Fibroblast of lung (primary cell): ENCODE data around the gene RNLS. TPM values are rescaled to one million over a fixed set of nuclear protein-coding genes. Genes with fewer than 3 reads are reported as not detected.
A peak's percentile ranks its signal among the peaks of the same experiment; 100 is the strongest.

Experiments
- DNase-seq, 2 donors: peaks; one replicate each; pipeline versions ENCODE4 v3.0.0 to v3.0.0-alpha.2; 2010; ENCODE audit warnings: low read depth in 2 of 2
- H2AFZ ChIP-seq: 2 replicates; pipeline ENCODE4 v1.5.1; 2012; ENCODE audit warnings: low read length, control low read depth, inconsistent platforms
- H3K27ac ChIP-seq: 2 replicates; pipeline ENCODE4 v1.5.1; 2011; ENCODE audit warnings: low read length, control low read depth; ENCODE audit not compliant: insufficient read depth
- H3K27me3 ChIP-seq: 2 replicates; pipeline ENCODE4 v1.5.1; 2011; ENCODE audit warnings: mild to moderate bottlenecking, low read length; ENCODE audit not compliant: control insufficient read depth, insufficient read depth
- H3K36me3 ChIP-seq: 2 replicates; pipeline ENCODE4 v1.5.1; 2011; ENCODE audit warnings: low read length; ENCODE audit not compliant: control insufficient read depth, insufficient read depth
- H3K4me1 ChIP-seq: 2 replicates; pipeline ENCODE4 v1.5.1; 2011; ENCODE audit warnings: low read length; ENCODE audit not compliant: control insufficient read depth, insufficient read depth; ENCODE audit errors: extremely low read depth
- H3K4me2 ChIP-seq: 2 replicates; pipeline ENCODE4 v1.5.1; 2011; ENCODE audit warnings: low read length, control low read depth; ENCODE audit not compliant: insufficient read depth; ENCODE audit errors: extremely low read depth
- H3K4me3 ChIP-seq, 4 experiments: fragments of 200-600 bp in 1 of 4; sonication (generic) in 1 of 4; replicated peaks in 1 of 4; 2 replicates each; pipeline ENCODE4 v1.5.1; 2011 to 2016; ENCODE audit warnings: low read length in 4 of 4, low read depth in 3 of 4, mild to moderate bottlenecking in 3 of 4, control low read depth in 2 of 4, inconsistent platforms in 1 of 4, mixed read lengths in 1 of 4; ENCODE audit not compliant: insufficient read depth in 1 of 4; ENCODE audit errors: control extremely low read depth in 1 of 4
- H3K79me2 ChIP-seq: 2 replicates; pipeline ENCODE4 v1.5.1; 2012; ENCODE audit warnings: mild to moderate bottlenecking, low read length, inconsistent platforms; ENCODE audit not compliant: control insufficient read depth, insufficient read depth
- H3K9ac ChIP-seq: 2 replicates; pipeline ENCODE4 v1.5.1; 2011; ENCODE audit warnings: mild to moderate bottlenecking, low read length, control low read depth; ENCODE audit not compliant: insufficient read depth
- H3K9me3 ChIP-seq: 2 replicates; pipeline ENCODE4 v1.5.1; 2012; ENCODE audit warnings: low read depth, low read length; ENCODE audit not compliant: control insufficient read depth, insufficient read depth
- H4K20me1 ChIP-seq: 2 replicates; pipeline ENCODE4 v1.5.1; 2011; ENCODE audit warnings: low read length; ENCODE audit not compliant: control insufficient read depth, insufficient read depth; ENCODE audit errors: extremely low read depth
- CTCF ChIP-seq, 2 donors: IDR thresholded peaks in 1 of 2; conservative IDR thresholded peaks in 1 of 2; 1 replicate in 1 of 2; 2 replicates in 1 of 2; pipeline ENCODE4 v1.5.1; 2011 to 2012; ENCODE audit warnings: low read length in 2 of 2, control low read depth in 1 of 2, inconsistent platforms in 1 of 2, low read depth in 1 of 2, mild to moderate bottlenecking in 1 of 2
- EZH2 ChIP-seq: IDR thresholded peaks from 2 replicates; pipeline ENCODE4 v1.5.1; 2012; ENCODE audit warnings: low read length, control low read depth, mild to moderate bottlenecking; ENCODE audit errors: missing control alignments
- polyA plus RNA-seq, 2 donors: library from polyadenylated mRNA; depleted of rRNA in 1 of 2; stranded (reverse) in 1 of 2; unstranded in 1 of 2; fragments of >200 nt; gene quantifications; 2 replicates each; pipeline ENCODE4 v1.2.1, GENCODE V29; 2011 to 2012; ENCODE audit warnings: missing spikeins in 1 of 2
- total RNA-seq: library from RNA; depleted of rRNA; stranded (reverse); fragments of >200 nt; gene quantifications from 2 replicates; pipeline ENCODE4 v1.2.1, GENCODE V29; 2014

The RNLS gene
- total and polyA plus RNA-seq, 2 donors (not counting 1 experiment from before 2014, with no cell fraction given) = 16.5 to 18.4 TPM

- no peaks in the 10 kb centered on the region for H3K4me1 ChIP-seq
- DNase-seq = peak in 1 of 2 donors; percentile 48
- no peaks in the 10 kb centered on the region for H4K20me1 ChIP-seq
- no peak overlapping the region for H3K27ac ChIP-seq
- no peak overlapping the region for H3K4me2 ChIP-seq
- H3K4me3 ChIP-seq = no peak overlapping the region
- no peak overlapping the region for H2AFZ ChIP-seq
- no peak overlapping the region for H3K9ac ChIP-seq
- TF ChIP-seq EZH2 (no peak), CTCF (conservative IDR thresholded peaks at IDR 0.05 in 1 of 2, IDR thresholded peaks at IDR 0.05 in 1 of 2; ENCODE audit: low read depth in 1 of 2, low read length in 2 of 2) (no peak)
- H3K27me3 ChIP-seq = no peaks in the 10 kb centered on the region
- H3K79me2 ChIP-seq = no peaks in the 10 kb centered on the region
- no peaks in the 10 kb centered on the region for H3K36me3 ChIP-seq
- no peaks in the 10 kb centered on the region for H3K9me3 ChIP-seq
Measured at GRCh38 chr10:88374392-88375175, 208.5 kb downstream of the RNLS start.

DNA sequence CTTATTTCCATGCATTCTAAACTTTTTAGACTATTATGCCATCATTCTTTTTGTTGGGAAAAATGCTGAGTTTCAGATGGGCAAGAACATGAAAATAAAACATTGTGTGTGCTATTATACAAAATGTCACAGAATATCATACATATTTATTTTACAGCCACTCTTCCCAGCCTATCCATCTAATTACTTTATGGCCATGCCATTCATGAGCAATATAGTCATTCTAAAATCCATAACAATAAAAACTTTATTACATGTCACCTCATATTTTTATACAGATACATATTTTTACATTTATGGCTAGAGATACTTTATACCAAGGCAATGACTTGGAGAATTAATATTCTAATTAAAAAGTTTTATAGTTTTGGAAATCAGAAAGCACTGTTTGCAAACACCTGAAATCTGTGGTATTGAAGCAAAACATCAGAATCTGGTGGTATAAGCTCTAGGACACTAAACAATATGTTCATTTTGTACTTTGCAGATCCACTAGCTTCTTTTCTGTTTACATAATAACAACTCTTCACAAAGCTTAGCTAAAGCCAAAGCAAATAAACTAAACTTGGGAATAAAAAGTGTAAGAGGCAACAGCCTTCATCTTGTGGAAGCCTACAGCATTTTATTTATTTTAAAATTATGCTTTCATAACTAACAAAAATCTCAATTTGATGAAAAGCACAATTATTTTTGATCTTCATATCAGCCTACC, 210.1 kb downstream of the RNLS start:
- Histone ChIP-seq H3K4me1 (no peaks in the 10 kb centered on the region), H3K4me2 (no peak overlapping the region), H3K4me3 (no peak overlapping the region), H4K20me1 (no peaks in the 10 kb centered on the region), H3K9ac (no peak overlapping the region), H3K27ac (no peak overlapping the region), H2AFZ (no peak overlapping the region), H3K9me3 (no peaks in the 10 kb centered on the region), H3K79me2 (no peaks in the 10 kb centered on the region), H3K27me3 (no peaks in the 10 kb centered on the region), H3K36me3 (no peaks in the 10 kb centered on the region)
- TF ChIP-seq EZH2 = no peak
- TF ChIP-seq CTCF (conservative IDR thresholded peaks at IDR 0.05 in 1 of 2, IDR thresholded peaks at IDR 0.05 in 1 of 2; ENCODE audit: low read depth in 1 of 2, low read length in 2 of 2) = no peak
- peak in 1 of 2 donors; percentile 11 for DNase-seq

DNA sequence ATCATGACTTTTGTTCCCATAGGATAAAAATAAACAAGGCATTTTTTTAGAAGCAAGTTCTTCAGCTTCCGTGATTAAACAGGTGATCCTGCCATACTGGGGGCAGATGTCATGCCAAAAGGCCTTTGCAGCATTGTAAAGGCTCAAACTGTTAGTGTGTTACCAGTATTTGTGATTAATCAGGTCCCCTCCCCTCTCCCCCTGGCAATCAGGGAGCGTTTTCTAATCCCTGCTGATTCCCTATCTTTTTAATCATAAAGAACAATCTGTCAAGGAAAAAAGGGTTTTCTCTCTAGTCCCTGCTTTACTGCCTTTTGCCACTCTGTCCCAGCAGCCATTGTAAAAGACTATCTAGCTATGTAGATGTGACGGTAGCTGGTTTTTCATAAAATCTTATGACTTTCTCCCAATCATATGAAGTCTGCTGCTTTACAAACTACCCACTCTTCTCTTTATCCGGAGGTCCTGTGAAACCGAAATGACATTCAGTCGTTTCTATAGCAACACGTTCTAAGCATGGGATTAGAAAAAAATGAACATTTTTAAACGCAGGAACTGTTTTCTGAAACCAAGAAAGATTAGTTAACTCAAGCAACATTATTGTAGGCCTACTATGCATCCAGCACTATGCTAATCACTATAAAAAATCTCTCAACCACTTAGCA, 210.9 kb downstream of the RNLS start:
- Histone ChIP-seq H3K4me3 (no peak overlapping the region), H4K20me1 (no peaks in the 10 kb centered on the region), H3K4me2 (no peak overlapping the region), H3K79me2 (no peaks in the 10 kb centered on the region), H3K36me3 (no peaks in the 10 kb centered on the region), H2AFZ (no peak overlapping the region), H3K27me3 (no peaks in the 10 kb centered on the region), H3K9me3 (no peaks in the 10 kb centered on the region), H3K4me1 (no peaks in the 10 kb centered on the region), H3K9ac (no peak overlapping the region), H3K27ac (no peak overlapping the region)
- no peak for TF ChIP-seq CTCF (conservative IDR thresholded peaks at IDR 0.05 in 1 of 2, IDR thresholded peaks at IDR 0.05 in 1 of 2; ENCODE audit: low read depth in 1 of 2, low read length in 2 of 2)
- TF ChIP-seq EZH2 = no peak
- DNase-seq = no peak
